Activated CD4-positive, alpha-beta T cell treated with anti-CD3 and anti-CD28 coated beads, Interleukin-2, Interleukin-4, amounts not matched to agents 100 ng/mL and 50 ng/mL, durations not matched to agents 16 hours and 8 hours (primary cell): ENCODE measurements around the gene MED26.

Source experiments
- DNase-seq: peaks from one replicate; pipeline ENCODE4 v3.0.0-alpha.2; 2020; ENCODE audit warnings: low spot score

Gene MED26

GRCh38 chr19:16588824-16589577 is 39.0 kb downstream of the MED26 start:
- DNase-seq, result no peak

- peak; percentile 82 for DNase-seq
Measured at GRCh38 chr19:16587833-16588823, 39.9 kb downstream of the MED26 start.

- DNase-seq, result peak; percentile 64
Measured at GRCh38 chr19:16586991-16587832, 40.8 kb downstream of the MED26 start.

GRCh38 chr19:16586477-16586871 is 41.5 kb downstream of the MED26 start:
- DNase-seq, result no peak

GRCh38 chr19:16585808-16586476 is 42.1 kb downstream of the MED26 start:
- DNase-seq, result peak; percentile 71

GRCh38 chr19:16585094-16585801 is 42.8 kb downstream of the MED26 start:
- no peak for DNase-seq

GRCh38 chr19:16584248-16585093 is 43.5 kb downstream of the MED26 start:
- peak; percentile 94 for DNase-seq

GRCh38 chr19:16582486-16583261 is 45.3 kb downstream of the MED26 start:
- DNase-seq, result no peak

- DNase-seq, result no peak
Measured at GRCh38 chr19:16581971-16582343, 46.0 kb downstream of the MED26 start.

GRCh38 chr19:16581145-16581970 is 46.6 kb downstream of the MED26 start:
- DNase-seq, result no peak

GRCh38 chr19:16579381-16579780 is 48.6 kb downstream of the MED26 start:
- DNase-seq, result no peak

- DNase-seq, result no peak
Measured at GRCh38 chr19:16577531-16577985, 50.4 kb downstream of the MED26 start.

- no peak for DNase-seq
Measured at GRCh38 chr19:16576690-16577530, 51.1 kb downstream of the MED26 start.

GRCh38 chr19:16575861-16576689 is 51.9 kb downstream of the MED26 start:
- no peak for DNase-seq

GRCh38 chr19:16575282-16575681 is 52.7 kb downstream of the MED26 start:
- DNase-seq, result no peak

- DNase-seq, result no peak
Measured at GRCh38 chr19:16573925-16574324, 54.1 kb downstream of the MED26 start.
